Common myeloid progenitor, CD34-positive (primary cell): ENCODE data around the gene HMG20A.

Experiments
- CTCF ChIA-PET: fragments of 350-600 bp; sonication (Branson Sonifier 250); formaldehyde crosslinking; loops from one replicate; lab custom pipeline; 2021; ENCODE audit warnings: antibody characterized with exemption; lab: Charles Lee
- POLR2A ChIA-PET: fragments of 350-600 bp; sonication (Branson Sonifier 250); formaldehyde crosslinking; loops from one replicate; lab custom pipeline; 2021; ENCODE audit warnings: antibody characterized with exemption; lab: Charles Lee
- DNase-seq, 3 donors: peaks; one replicate each; pipeline versions ENCODE4 v3.0.0 to v3.0.0-alpha.2; 2013
- H3K27ac ChIP-seq, 2 experiments: 1 replicate in 1 of 2; 2 replicates in 1 of 2; pipeline ENCODE4 v1.7.0; 2013; ENCODE audit warnings: inconsistent platforms in 2 of 2, low read length in 2 of 2, mild to moderate bottlenecking in 2 of 2, low read depth in 1 of 2, moderate library complexity in 1 of 2; ENCODE audit not compliant: severe bottlenecking in 2 of 2, insufficient read depth in 1 of 2, poor library complexity in 1 of 2
- H3K27me3 ChIP-seq, 5 experiments: replicated peaks in 2 of 5; 1 replicate in 3 of 5; 2 replicates in 2 of 5; pipeline versions ENCODE4 v1.6.1 to v1.7.0; 2013; ENCODE audit warnings: low read length in 4 of 5, mild to moderate bottlenecking in 2 of 5, moderate library complexity in 2 of 5, inconsistent platforms in 1 of 5; ENCODE audit not compliant: insufficient read depth in 5 of 5, control insufficient read depth in 4 of 5
- H3K36me3 ChIP-seq, 4 experiments: 1 replicate in 2 of 4; 2 replicates in 2 of 4; pipeline versions ENCODE4 v1.6.1 to v1.7.0; 2013; ENCODE audit warnings: low read length in 3 of 4, control low read depth in 1 of 4, mild to moderate bottlenecking in 1 of 4; ENCODE audit not compliant: control insufficient read depth in 4 of 4, insufficient read depth in 4 of 4
- H3K4me1 ChIP-seq, 4 experiments: 1 replicate in 3 of 4; 2 replicates in 1 of 4; pipeline versions ENCODE4 v1.6.1 to v1.7.1; 2013; ENCODE audit warnings: low read length in 3 of 4, mild to moderate bottlenecking in 3 of 4, control low read depth in 1 of 4, inconsistent platforms in 1 of 4, moderate library complexity in 1 of 4; ENCODE audit not compliant: control insufficient read depth in 4 of 4, insufficient read depth in 4 of 4; ENCODE audit errors: control extremely low read depth in 1 of 4
- H3K4me3 ChIP-seq, 7 experiments: 1 replicate in 4 of 7; 2 replicates in 3 of 7; pipeline versions ENCODE4 v1.5.1 to v1.7.0; 2013; ENCODE audit warnings: mild to moderate bottlenecking in 7 of 7, low read length in 6 of 7, moderate library complexity in 6 of 7, inconsistent platforms in 2 of 7, low read depth in 2 of 7, control low read depth in 1 of 7; ENCODE audit not compliant: insufficient read depth in 4 of 7, control insufficient read depth in 1 of 7; ENCODE audit errors: extremely low read depth in 1 of 7
- H3K9me3 ChIP-seq, 5 experiments: 1 replicate in 4 of 5; 2 replicates in 1 of 5; pipeline versions ENCODE4 v1.6.1 to v1.7.1; 2013; ENCODE audit warnings: low read length in 4 of 5, mild to moderate bottlenecking in 2 of 5, inconsistent platforms in 1 of 5, low read depth in 1 of 5, moderate library complexity in 1 of 5; ENCODE audit not compliant: control insufficient read depth in 4 of 5, insufficient read depth in 2 of 5; ENCODE audit errors: control extremely low read depth in 1 of 5
- WGBS: methylation state at CpG from one replicate; pipeline ENCODE4 v1.1.5; 2013; ENCODE audit not compliant: insufficient coverage; 5-methylcytosine and 5-hydroxymethylcytosine counted together

The HMG20A gene

DNA sequence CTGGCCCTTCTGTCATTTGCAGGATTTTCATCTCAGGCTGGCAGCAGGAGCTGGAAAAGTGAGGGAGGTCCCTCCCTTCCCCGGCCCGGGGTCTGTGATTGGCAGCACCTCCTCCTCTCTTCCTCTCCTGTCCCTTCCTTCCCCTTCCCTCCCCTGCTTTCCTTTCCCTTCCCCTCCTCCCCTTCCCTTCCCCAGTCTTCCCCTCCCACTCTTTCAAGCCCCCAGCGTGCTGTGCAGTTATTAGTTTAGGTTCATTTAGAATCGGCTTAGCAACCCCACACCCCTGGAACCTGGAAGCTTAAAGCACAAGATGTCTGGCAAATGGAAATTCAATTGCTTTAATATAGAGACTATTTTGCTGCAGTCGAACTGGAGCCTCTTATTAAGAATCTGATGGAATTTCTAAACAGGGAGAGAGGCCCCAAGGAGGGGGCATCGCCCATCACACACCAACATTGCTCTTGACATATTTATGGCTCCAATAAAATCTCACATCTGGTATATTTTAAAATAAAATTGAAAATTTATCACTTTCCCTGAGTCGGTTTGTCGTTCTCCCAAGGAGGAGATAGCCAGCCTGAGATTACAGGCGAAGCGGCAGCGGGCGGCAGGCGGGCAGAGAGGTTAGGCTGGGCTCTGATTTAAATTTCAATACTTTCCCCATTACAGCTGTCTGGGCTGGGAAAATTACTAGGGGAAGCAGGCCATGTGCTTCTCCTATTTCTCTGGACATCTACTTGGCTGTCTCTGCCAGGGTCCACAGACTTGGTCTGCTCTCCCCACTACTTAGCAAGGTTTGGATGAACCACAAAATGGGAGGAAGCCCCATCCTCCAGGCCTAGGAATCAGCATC, 113.1 kb downstream of the HMG20A start:
- CTCF ChIA-PET, result interaction anchor here (1.2 kb wide), 1 partner anchor 9 kb away, joined by 3 read pairs; no protein-coding TSS in a partner anchor
- peaks cover 0 to 42% (median 4%) of the 10 kb centered on the region in 5 experiments for H3K27me3 ChIP-seq
- no peak overlapping the region for H3K4me3 ChIP-seq
- WGBS, result 60% methylated on average over 5 of the region's 13 CpGs
- POLR2A ChIA-PET, result no interaction called here
- H3K36me3 ChIP-seq, result no peaks in the 10 kb centered on the region
- no peaks in the 10 kb centered on the region for H3K4me1 ChIP-seq
- no peak for DNase-seq
- no peak overlapping the region for H3K27ac ChIP-seq
- H3K9me3 ChIP-seq, result no peaks in the 10 kb centered on the region
